Daoy (cell line): ENCODE measurements around the gene H2AZ2. TPM values are rescaled to one million over a fixed set of nuclear protein-coding genes. Genes with fewer than 3 reads are reported as not detected.

Source experiments
- DNase-seq: peaks from one replicate; pipeline ENCODE4 v3.0.0-alpha.2; 2015; ENCODE audit warnings: low read depth
- total RNA-seq: library from RNA; depleted of rRNA; stranded (reverse); fragments of >200 nt; shearing (Covaris generic); gene quantifications from 2 replicates; pipeline ENCODE4 v1.2.3, GENCODE V29; 2014; rRNA removed

Gene H2AZ2
- total RNA-seq, 1 experiment from 2014 or later = 679 TPM

- DNase-seq = no peak
Observed at GRCh38 chr7:44784364-44784763, 63.5 kb downstream of the H2AZ2 start.

- no peak for DNase-seq
Observed at GRCh38 chr7:44783407-44783806, 64.5 kb downstream of the H2AZ2 start.

GRCh38 chr7:44782460-44782859, 65.4 kb downstream of the H2AZ2 start:
- DNase-seq = no peak

Other genes with a start within 250 kb of the H2AZ2 start
- 66.7 and 77.5 TPM in 2 replicates for gene OGDH, start 241.5 kb downstream of the H2AZ2 start, total RNA-seq
- 6.5 and 16.2 TPM in 2 replicates for gene ZMIZ2, start 99.2 kb downstream of the H2AZ2 start, total RNA-seq
- gene PPIA, start 51.4 kb downstream of the H2AZ2 start, total RNA-seq = 8,888 and 8,943 TPM in 2 replicates
- 32.7 and 42.3 TPM in 2 replicates for gene PURB, start 37.4 kb upstream of the H2AZ2 start, total RNA-seq
- gene MYO1G, start 130.9 kb upstream of the H2AZ2 start, total RNA-seq = 0.06 and 0.34 TPM in 2 replicates
- gene CCM2, start 152.1 kb upstream of the H2AZ2 start, total RNA-seq = 67.6 and 68.8 TPM in 2 replicates
- gene NACAD, start 240.9 kb upstream of the H2AZ2 start, total RNA-seq = 1.6 and 3.2 TPM in 2 replicates